ENCODE results near the gene PGLYRP2.

The PGLYRP2 gene, protein sequence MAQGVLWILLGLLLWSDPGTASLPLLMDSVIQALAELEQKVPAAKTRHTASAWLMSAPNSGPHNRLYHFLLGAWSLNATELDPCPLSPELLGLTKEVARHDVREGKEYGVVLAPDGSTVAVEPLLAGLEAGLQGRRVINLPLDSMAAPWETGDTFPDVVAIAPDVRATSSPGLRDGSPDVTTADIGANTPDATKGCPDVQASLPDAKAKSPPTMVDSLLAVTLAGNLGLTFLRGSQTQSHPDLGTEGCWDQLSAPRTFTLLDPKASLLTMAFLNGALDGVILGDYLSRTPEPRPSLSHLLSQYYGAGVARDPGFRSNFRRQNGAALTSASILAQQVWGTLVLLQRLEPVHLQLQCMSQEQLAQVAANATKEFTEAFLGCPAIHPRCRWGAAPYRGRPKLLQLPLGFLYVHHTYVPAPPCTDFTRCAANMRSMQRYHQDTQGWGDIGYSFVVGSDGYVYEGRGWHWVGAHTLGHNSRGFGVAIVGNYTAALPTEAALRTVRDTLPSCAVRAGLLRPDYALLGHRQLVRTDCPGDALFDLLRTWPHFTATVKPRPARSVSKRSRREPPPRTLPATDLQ

DNA sequence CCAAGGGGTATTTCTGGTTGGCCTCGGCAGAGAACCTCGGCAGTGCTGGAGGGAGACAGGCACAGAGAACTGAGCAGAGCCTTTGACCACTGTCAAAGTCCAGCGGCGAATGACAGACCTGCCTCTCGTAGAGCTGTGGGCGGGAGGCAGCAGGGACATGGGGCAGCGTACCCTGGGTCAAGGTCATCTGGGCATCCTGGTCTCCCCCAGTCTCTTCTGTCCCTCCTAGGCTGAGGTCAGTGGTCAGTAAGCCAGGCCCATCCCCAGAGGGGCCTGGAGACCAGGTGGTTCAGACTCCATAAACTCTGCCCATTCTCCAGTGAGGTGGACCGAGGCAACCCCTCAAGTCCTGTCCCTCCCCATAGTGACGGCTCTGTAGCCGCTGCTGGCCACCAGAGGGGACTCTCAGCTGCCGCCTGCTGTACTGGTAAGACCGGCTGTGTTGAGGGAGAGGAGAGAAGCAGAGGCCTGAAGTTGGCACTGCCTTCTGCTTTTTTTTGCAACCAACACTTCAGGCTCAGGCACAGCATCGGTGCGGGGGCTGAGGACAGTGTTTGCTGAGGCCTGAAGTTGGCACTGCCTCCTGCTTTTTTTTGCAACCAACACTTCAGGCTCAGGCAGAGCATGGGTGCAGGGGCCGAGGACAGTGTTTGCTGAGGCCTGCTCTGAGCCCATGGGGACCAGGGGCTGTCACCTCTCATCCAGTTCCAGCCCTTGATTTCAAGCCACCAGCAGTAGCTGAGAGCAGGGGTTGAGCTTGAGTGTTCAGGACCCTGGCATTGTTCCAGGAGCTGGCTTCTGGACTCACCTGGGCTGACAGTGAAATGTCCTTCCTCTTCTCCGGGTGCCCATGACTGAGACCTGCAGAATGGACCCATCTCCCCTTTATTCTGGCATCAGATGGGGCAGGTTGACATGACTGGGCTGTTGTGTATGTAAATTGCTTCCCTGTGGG lies at the start of gene PGLYRP2:
PGLYRP2 (minus strand) TSS at position 111 of the 955 bp plus-strand sequence. CDS start 130 bp downstream, outside the sequence.
- H3K27ac ChIP-seq (ENCODE audit: poor library complexity, severe bottlenecking) = no peak within 1 kb of the TSS
- H3K9me3 ChIP-seq (ENCODE audit: severe bottlenecking) = no peaks in the 10 kb centered on the region
- DNase-seq (ENCODE audit: low spot score) = no peak
- no peaks in the 10 kb centered on the region for H3K36me3 ChIP-seq (ENCODE audit: low read depth)
- no peak within 1 kb of the TSS for H3K4me3 ChIP-seq (ENCODE audit: severe bottlenecking)
- H3K4me1 ChIP-seq (ENCODE audit: insufficient read depth, poor library complexity, severe bottlenecking) = no peaks in the 10 kb centered on the region
- TF ChIP-seq CTCF (IDR thresholded peaks at IDR 0.05; ENCODE audit: poor library complexity, severe bottlenecking) = no peak
- no peaks in the 10 kb centered on the region for H3K27me3 ChIP-seq (ENCODE audit: insufficient read depth, poor library complexity, severe bottlenecking)
- ATAC-seq (ENCODE audit: low read depth) = peak; percentile 46; the same call in 1 of the 3 replicates

- DNase-seq (ENCODE audit: low spot score) (no peak), ATAC-seq (ENCODE audit: low read depth) (no peak)
- Histone ChIP-seq H3K27me3 (ENCODE audit: insufficient read depth, poor library complexity, severe bottlenecking) (no peaks in the 10 kb centered on the region), H3K27ac (ENCODE audit: poor library complexity, severe bottlenecking) (no peak overlapping the region), H3K9me3 (ENCODE audit: severe bottlenecking) (no peaks in the 10 kb centered on the region), H3K4me3 (ENCODE audit: severe bottlenecking) (no peak overlapping the region), H3K4me1 (ENCODE audit: insufficient read depth, poor library complexity, severe bottlenecking) (no peaks in the 10 kb centered on the region), H3K36me3 (ENCODE audit: low read depth) (no peaks in the 10 kb centered on the region)
- TF ChIP-seq CTCF (IDR thresholded peaks at IDR 0.05; ENCODE audit: poor library complexity, severe bottlenecking) = no peak
Observed at GRCh38 chr19:15527705-15528104, 48.4 kb upstream of the PGLYRP2 start.

- ATAC-seq (ENCODE audit: low read depth) (no peak), DNase-seq (ENCODE audit: low spot score) (no peak)
- H3K36me3 ChIP-seq (ENCODE audit: low read depth) = no peaks in the 10 kb centered on the region
- no peak overlapping the region for H3K27ac ChIP-seq (ENCODE audit: poor library complexity, severe bottlenecking)
- H3K4me3 ChIP-seq (ENCODE audit: severe bottlenecking) = no peak overlapping the region
- H3K9me3 ChIP-seq (ENCODE audit: severe bottlenecking) = no peaks in the 10 kb centered on the region
- H3K4me1 ChIP-seq (ENCODE audit: insufficient read depth, poor library complexity, severe bottlenecking) = no peaks in the 10 kb centered on the region
- no peaks in the 10 kb centered on the region for H3K27me3 ChIP-seq (ENCODE audit: insufficient read depth, poor library complexity, severe bottlenecking)
- no peak for TF ChIP-seq CTCF (IDR thresholded peaks at IDR 0.05; ENCODE audit: poor library complexity, severe bottlenecking)
Observed at GRCh38 chr19:15526408-15526807, 47.1 kb upstream of the PGLYRP2 start.

- ATAC-seq (ENCODE audit: low read depth) = no peak
- Histone ChIP-seq H3K9me3 (ENCODE audit: severe bottlenecking) (no peaks in the 10 kb centered on the region), H3K27ac (ENCODE audit: poor library complexity, severe bottlenecking) (no peak overlapping the region), H3K27me3 (ENCODE audit: insufficient read depth, poor library complexity, severe bottlenecking) (no peaks in the 10 kb centered on the region), H3K36me3 (ENCODE audit: low read depth) (no peaks in the 10 kb centered on the region), H3K4me1 (ENCODE audit: insufficient read depth, poor library complexity, severe bottlenecking) (no peaks in the 10 kb centered on the region), H3K4me3 (ENCODE audit: severe bottlenecking) (no peak overlapping the region)
- TF ChIP-seq CTCF (IDR thresholded peaks at IDR 0.05; ENCODE audit: poor library complexity, severe bottlenecking) = no peak
- no peak for DNase-seq (ENCODE audit: low spot score)
Observed at GRCh38 chr19:15525291-15525690, 46.0 kb upstream of the PGLYRP2 start.
